ENCODE measurements around the gene CYP26C1. TPM values are rescaled to one million over a fixed set of nuclear protein-coding genes. Genes with fewer than 3 reads are reported as not detected.

CYP26C1 gene
- total and polyA plus RNA-seq, 2 experiments from 2014 or later, result not detected

- Histone ChIP-seq H3K4me1 (ENCODE audit: insufficient read depth) (no peaks in the 10 kb centered on the region), H3K36me3 (ENCODE audit: low read depth) (no peaks in the 10 kb centered on the region), H3K79me2 (ENCODE audit: insufficient read depth) (no peaks in the 10 kb centered on the region), H4K20me1 (ENCODE audit: insufficient read depth) (no peaks in the 10 kb centered on the region), H3F3A (ENCODE audit: insufficient read depth) (no peaks in the 10 kb centered on the region), H3K9ac (no peak overlapping the region), H3K9me2 (ENCODE audit: insufficient read depth) (no peaks in the 10 kb centered on the region), H3K4me2 (ENCODE audit: unreplicated experiment) (no peak overlapping the region), H3K9me3 (ENCODE audit: low read depth) (no peaks in the 10 kb centered on the region), H3K27ac (no peak overlapping the region), H3K4me3 (peak overlapping the region; percentile 62), H3K27me3 (replicated peaks; ENCODE audit: insufficient read depth) (peaks cover 85% of the 10 kb centered on the region), H2AFZ (peak overlapping the region; percentile 51; the same call in 1 of the 2 replicates)
- 9 to 10% methylated on average over 35 to 41 of the region's 43 CpGs for WGBS, 2 experiments (ENCODE audit: low coverage in 1 of 2, low lambda C conversion rate in 2 of 2, missing lambda C conversion rate in 2 of 2)
- in situ Hi-C loops (cut with MboI), result no loop called here
- TF ChIP-seq EZH2 (IDR thresholded peaks at IDR 0.05; ENCODE audit: insufficient read depth, poor library complexity, severe bottlenecking), result peak; percentile 87
- TF ChIP-seq EZH2phosphoT487 (IDR thresholded peaks at IDR 0.05; ENCODE audit: insufficient read depth, low read depth), result no peak
- DNase-seq, result no peak
Observed at GRCh38 chr10:93063144-93063976, 2.8 kb downstream of the CYP26C1 start.

GRCh38 chr10:93063977-93064660 lies 3.5 kb downstream of the CYP26C1 start:
- Histone ChIP-seq H3K4me3 (no peak overlapping the region), H3K27me3 (replicated peaks; ENCODE audit: insufficient read depth) (peaks cover 93% of the 10 kb centered on the region), H3K36me3 (ENCODE audit: low read depth) (no peaks in the 10 kb centered on the region), H3K9me3 (ENCODE audit: low read depth) (no peaks in the 10 kb centered on the region), H3K9ac (no peak overlapping the region), H2AFZ (no peak overlapping the region), H4K20me1 (ENCODE audit: insufficient read depth) (no peaks in the 10 kb centered on the region), H3K79me2 (ENCODE audit: insufficient read depth) (no peaks in the 10 kb centered on the region), H3F3A (ENCODE audit: insufficient read depth) (no peaks in the 10 kb centered on the region), H3K4me1 (ENCODE audit: insufficient read depth) (no peaks in the 10 kb centered on the region), H3K9me2 (ENCODE audit: insufficient read depth) (no peaks in the 10 kb centered on the region), H3K4me2 (ENCODE audit: unreplicated experiment) (no peak overlapping the region), H3K27ac (no peak overlapping the region)
- TF ChIP-seq EZH2 (IDR thresholded peaks at IDR 0.05; ENCODE audit: insufficient read depth, poor library complexity, severe bottlenecking) (no peak), EZH2phosphoT487 (IDR thresholded peaks at IDR 0.05; ENCODE audit: insufficient read depth, low read depth) (no peak)
- in situ Hi-C loops (cut with MboI), result no loop called here
- no peak for DNase-seq
- 44 to 53% methylated on average over 9 of the region's 9 CpGs for WGBS, 2 experiments (ENCODE audit: low coverage in 1 of 2, low lambda C conversion rate in 2 of 2, missing lambda C conversion rate in 2 of 2)

- 69 to 73% methylated on average over 12 of the region's 12 CpGs for WGBS, 2 experiments (ENCODE audit: low coverage in 1 of 2, low lambda C conversion rate in 2 of 2, missing lambda C conversion rate in 2 of 2)
- Histone ChIP-seq H3K36me3 (ENCODE audit: low read depth) (no peaks in the 10 kb centered on the region), H3K4me2 (ENCODE audit: unreplicated experiment) (no peak overlapping the region), H3K4me3 (no peak overlapping the region), H3K4me1 (ENCODE audit: insufficient read depth) (no peaks in the 10 kb centered on the region), H3K9me2 (ENCODE audit: insufficient read depth) (no peaks in the 10 kb centered on the region), H3K9me3 (ENCODE audit: low read depth) (no peaks in the 10 kb centered on the region), H3K9ac (no peak overlapping the region), H4K20me1 (ENCODE audit: insufficient read depth) (no peaks in the 10 kb centered on the region), H3K27ac (no peak overlapping the region), H3K27me3 (replicated peaks; ENCODE audit: insufficient read depth) (peaks cover 92% of the 10 kb centered on the region), H2AFZ (no peak overlapping the region), H3K79me2 (ENCODE audit: insufficient read depth) (no peaks in the 10 kb centered on the region), H3F3A (ENCODE audit: insufficient read depth) (no peaks in the 10 kb centered on the region)
- in situ Hi-C loops (cut with MboI), result no loop called here
- DNase-seq, result no peak
- TF ChIP-seq EZH2 (IDR thresholded peaks at IDR 0.05; ENCODE audit: insufficient read depth, poor library complexity, severe bottlenecking), result no peak
- TF ChIP-seq EZH2phosphoT487 (IDR thresholded peaks at IDR 0.05; ENCODE audit: insufficient read depth, low read depth), result no peak
Observed at GRCh38 chr10:93064874-93065660, 4.5 kb downstream of the CYP26C1 start.
